Keratinocyte (primary cell): Measurements from ENCODE around the gene ZMYND19. TPM values are rescaled to one million over a fixed set of nuclear protein-coding genes. Genes with fewer than 3 reads are reported as not detected.

Source experiments
- DNase-seq: peaks from one replicate; pipeline ENCODE4 v3.0.0-alpha.2; 2011; ENCODE audit warnings: low read depth, missing footprints, low spot score
- FAIRE-seq: peaks from 2 replicates; lab custom pipeline; 2011; peaks lifted over from hg19 to GRCh38; lab: Jason Lieb, UNC
- H2AFZ ChIP-seq: 2 replicates; pipeline ENCODE4 v1.6.0; 2012; ENCODE audit warnings: low read length, control low read depth, inconsistent platforms; ENCODE audit not compliant: control insufficient read depth
- H3K27ac ChIP-seq: 2 replicates; pipeline ENCODE4 v1.5.1; 2011; ENCODE audit warnings: low read length; ENCODE audit not compliant: control insufficient read depth, insufficient read depth
- H3K27me3 ChIP-seq: 3 replicates; pipeline ENCODE4 v1.6.0; 2011; ENCODE audit warnings: low read length; ENCODE audit not compliant: control insufficient read depth, insufficient read depth; ENCODE audit errors: extremely low read depth
- H3K36me3 ChIP-seq, 2 experiments: 2 replicates in 1 of 2; 3 replicates in 1 of 2; pipeline ENCODE4 v1.5.1; 2011; ENCODE audit warnings: low read length in 2 of 2, mild to moderate bottlenecking in 1 of 2; ENCODE audit not compliant: control insufficient read depth in 2 of 2, insufficient read depth in 2 of 2; ENCODE audit errors: extremely low read depth in 1 of 2
- H3K4me1 ChIP-seq: 3 replicates; pipeline ENCODE4 v1.5.1; 2011; ENCODE audit warnings: low read length; ENCODE audit not compliant: control insufficient read depth, insufficient read depth; ENCODE audit errors: extremely low read depth
- H3K4me2 ChIP-seq: 3 replicates; pipeline ENCODE4 v1.6.0; 2011; ENCODE audit warnings: low read depth, low read length; ENCODE audit not compliant: control insufficient read depth, insufficient read depth; ENCODE audit errors: extremely low read depth
- H3K4me3 ChIP-seq, 3 experiments: fragments of 200-600 bp in 1 of 3; sonication (generic) in 1 of 3; 2 replicates in 2 of 3; 3 replicates in 1 of 3; pipeline ENCODE4 v1.5.1; 2011 to 2016; ENCODE audit warnings: low read length in 3 of 3, mild to moderate bottlenecking in 3 of 3, control low read depth in 2 of 3, inconsistent platforms in 1 of 3, low read depth in 1 of 3, mixed read lengths in 1 of 3, mixed run types in 1 of 3, moderate library complexity in 1 of 3; ENCODE audit not compliant: control insufficient read depth in 2 of 3, insufficient read depth in 2 of 3; ENCODE audit errors: extremely low read depth in 1 of 3
- H3K79me2 ChIP-seq: 2 replicates; pipeline ENCODE4 v1.6.0; 2012; ENCODE audit warnings: low read length; ENCODE audit not compliant: control insufficient read depth, insufficient read depth
- H3K9ac ChIP-seq: 3 replicates; pipeline ENCODE4 v1.6.0; 2011; ENCODE audit warnings: low read length; ENCODE audit not compliant: control insufficient read depth, insufficient read depth; ENCODE audit errors: extremely low read depth
- H3K9me1 ChIP-seq: 3 replicates; pipeline ENCODE4 v1.6.0; 2011; ENCODE audit warnings: low read length; ENCODE audit not compliant: control insufficient read depth, insufficient read depth; ENCODE audit errors: extremely low read depth
- H3K9me3 ChIP-seq: 2 replicates; pipeline ENCODE4 v1.5.1; 2012; ENCODE audit warnings: low read depth, low read length; ENCODE audit not compliant: control insufficient read depth
- H4K20me1 ChIP-seq: 3 replicates; pipeline ENCODE4 v1.6.0; 2011; ENCODE audit warnings: low read length; ENCODE audit not compliant: control insufficient read depth, insufficient read depth; ENCODE audit errors: extremely low read depth
- CTCF ChIP-seq, 3 experiments: IDR thresholded peaks in 1 of 3; conservative IDR thresholded peaks in 1 of 3; optimal IDR thresholded peaks in 1 of 3; 2 replicates in 2 of 3; 3 replicates in 1 of 3; pipeline versions ENCODE3 to v1.5.1; 2011; ENCODE audit warnings: low read length in 3 of 3, mild to moderate bottlenecking in 3 of 3, moderate library complexity in 2 of 3, control low read depth in 1 of 3, inconsistent platforms in 1 of 3; ENCODE audit not compliant: insufficient read depth in 2 of 3; ENCODE audit errors: extremely low read depth in 1 of 3
- EZH2 ChIP-seq: IDR thresholded peaks from one replicate; pipeline ENCODE4 v1.6.1; 2012; ENCODE audit warnings: inconsistent platforms, mild to moderate bottlenecking, low read length, moderate library complexity
- dilution Hi-C: fragments of 300-500 bp; cut with MboI; formaldehyde crosslinking; loops from one replicate; pipeline ENCODE4 v1.7.0; 2020; ENCODE audit warnings: low sequenced_read_pairs; ENCODE audit not compliant: extremely low pct_ligation_motif_present
- polyA plus RNA-seq, 5 experiments: library from polyadenylated mRNA; depleted of rRNA in 3 of 5; stranded (reverse) in 3 of 5; stranded (forward) in 1 of 5; unstranded in 1 of 5; fragments of >200 nt; gene quantifications; 1 replicate in 1 of 5; 2 replicates in 3 of 5; 3 replicates in 1 of 5; pipeline versions ENCODE4 v1.2.1 to v1.2.3, GENCODE V29; 2011 to 2012; ENCODE audit warnings: missing spikeins in 2 of 5, low read depth in 1 of 5, low replicate concordance in 1 of 5

The ZMYND19 gene
- polyA plus RNA-seq, 1 donor (not counting 4 experiments of a cell fraction or from before 2014, with no cell fraction given): 25.8 TPM

GRCh38 chr9:137615387-137615871 is 25.1 kb upstream of the ZMYND19 start:
- Histone ChIP-seq H3K9ac (peak overlapping the region; percentile 22), H3K79me2 (peaks cover 63% of the 10 kb centered on the region), H3K4me3 (no peak overlapping the region), H4K20me1 (peaks cover 3% of the 10 kb centered on the region), H2AFZ (no peak overlapping the region), H3K9me3 (no peaks in the 10 kb centered on the region), H3K36me3 (peaks cover 12 to 22% of the 10 kb centered on the region in 2 experiments), H3K27ac (no peak overlapping the region), H3K4me2 (no peak overlapping the region), H3K27me3 (no peaks in the 10 kb centered on the region), H3K4me1 (peaks cover 52% of the 10 kb centered on the region), H3K9me1 (no peaks in the 10 kb centered on the region)
- TF ChIP-seq EZH2: no peak
- no peak for TF ChIP-seq CTCF (optimal IDR thresholded peaks at IDR 0.05 in 1 of 3, IDR thresholded peaks at IDR 0.05 in 1 of 3, conservative IDR thresholded peaks at IDR 0.05 in 1 of 3; ENCODE audit: extremely low read depth in 1 of 3, insufficient read depth in 2 of 3, low read length in 3 of 3)
- dilution Hi-C loops: no loop called here
- DNase-seq (no peak), FAIRE-seq (no peak)

GRCh38 chr9:137614631-137615386 is 24.5 kb upstream of the ZMYND19 start:
- no peak for TF ChIP-seq EZH2
- TF ChIP-seq CTCF (optimal IDR thresholded peaks at IDR 0.05 in 1 of 3, IDR thresholded peaks at IDR 0.05 in 1 of 3, conservative IDR thresholded peaks at IDR 0.05 in 1 of 3; ENCODE audit: extremely low read depth in 1 of 3, insufficient read depth in 2 of 3, low read length in 3 of 3): peak in 1 of 3 experiments; percentile 20
- no peaks in the 10 kb centered on the region for H3K9me1 ChIP-seq
- peak overlapping the region; percentile 22 for H3K9ac ChIP-seq
- H2AFZ ChIP-seq: no peak overlapping the region
- H3K79me2 ChIP-seq: peaks cover 62% of the 10 kb centered on the region
- H3K4me1 ChIP-seq: peaks cover 47% of the 10 kb centered on the region
- no peak overlapping the region for H3K4me2 ChIP-seq
- H3K27ac ChIP-seq: no peak overlapping the region
- DNase-seq: no peak
- H3K27me3 ChIP-seq: no peaks in the 10 kb centered on the region
- FAIRE-seq: no peak
- dilution Hi-C loops: no loop called here
- H4K20me1 ChIP-seq: peaks cover 2% of the 10 kb centered on the region
- H3K36me3 ChIP-seq: peaks cover 12 to 22% of the 10 kb centered on the region in 2 experiments
- no peaks in the 10 kb centered on the region for H3K9me3 ChIP-seq
- H3K4me3 ChIP-seq: no peak overlapping the region
